ENCODE data around the gene CHN1. TPM values are rescaled to one million over a fixed set of nuclear protein-coding genes. Genes with fewer than 3 reads are reported as not detected.

The CHN1 gene
- total and polyA plus RNA-seq, 2 of the 8 experiments (the other 6 are each of a cell fraction or from before 2014, with no cell fraction given): 54.0 to 65.7 TPM

DNA sequence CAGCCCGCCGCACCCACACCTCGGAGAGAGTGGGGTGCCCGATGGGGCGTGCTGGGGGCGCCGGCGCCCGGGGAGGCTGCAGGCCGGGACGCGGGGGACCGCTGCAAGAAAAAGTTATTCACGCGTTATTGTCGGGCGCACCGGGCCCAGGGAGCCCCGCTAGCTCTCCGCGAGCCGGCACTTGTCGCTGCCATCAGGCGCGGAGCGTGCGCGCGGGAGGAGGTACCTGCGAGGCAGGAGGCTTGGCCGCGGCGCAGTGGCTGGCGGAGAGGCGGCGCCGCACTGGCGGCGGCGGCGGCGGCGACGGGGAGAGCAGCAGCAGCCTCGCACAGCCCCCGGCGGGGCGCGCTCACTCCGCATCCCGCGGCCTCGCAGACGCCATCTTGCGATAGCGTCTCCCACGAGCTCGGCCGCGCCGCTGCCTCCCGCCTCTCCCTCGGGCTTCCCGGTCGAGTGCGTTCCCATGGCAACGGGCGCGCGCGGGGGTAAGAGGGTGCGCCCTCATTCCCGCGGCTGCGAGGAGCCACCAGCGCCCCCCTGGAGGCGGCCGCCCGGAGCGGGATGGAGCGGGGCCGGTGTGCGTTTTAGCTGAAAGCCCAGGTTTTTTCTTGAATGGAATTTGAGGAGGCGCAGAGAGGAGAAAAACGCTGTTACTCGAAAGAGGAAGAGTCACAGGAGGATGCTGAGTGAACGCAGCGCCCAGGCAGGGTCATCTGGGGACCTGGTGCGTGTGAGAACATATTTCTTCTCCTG is at the start of gene CHN1 (continued):
- no peak for TF ChIP-seq POU5F1 (IDR thresholded peaks at IDR 0.05; ENCODE audit: low read depth, low read length)
- no peak for TF ChIP-seq CHD2 (IDR thresholded peaks at IDR 0.05; ENCODE audit: low read length)
- TF ChIP-seq, protein P1, sequence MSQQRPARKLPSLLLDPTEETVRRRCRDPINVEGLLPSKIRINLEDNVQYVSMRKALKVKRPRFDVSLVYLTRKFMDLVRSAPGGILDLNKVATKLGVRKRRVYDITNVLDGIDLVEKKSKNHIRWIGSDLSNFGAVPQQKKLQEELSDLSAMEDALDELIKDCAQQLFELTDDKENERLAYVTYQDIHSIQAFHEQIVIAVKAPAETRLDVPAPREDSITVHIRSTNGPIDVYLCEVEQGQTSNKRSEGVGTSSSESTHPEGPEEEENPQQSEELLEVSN (IDR thresholded peaks at IDR 0.05): 0 out of 2 replicates have a peak, but pooled peaks have one; percentile 29
- peak; percentile 69 to 86 for TF ChIP-seq POLR2A (IDR thresholded peaks at IDR 0.05; ENCODE audit: control extremely low read depth in 1 of 2, low read depth in 2 of 2, low read length in 2 of 2)
- TF ChIP-seq, protein P2, sequence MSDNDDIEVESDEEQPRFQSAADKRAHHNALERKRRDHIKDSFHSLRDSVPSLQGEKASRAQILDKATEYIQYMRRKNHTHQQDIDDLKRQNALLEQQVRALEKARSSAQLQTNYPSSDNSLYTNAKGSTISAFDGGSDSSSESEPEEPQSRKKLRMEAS (IDR thresholded peaks at IDR 0.05): peak; percentile 59; the same call in 1 of the 2 replicates
- no peak for TF ChIP-seq SUZ12 (IDR thresholded peaks at IDR 0.05; ENCODE audit: low read length)
- peak; percentile 74 for TF ChIP-seq KDM4A (IDR thresholded peaks at IDR 0.05; ENCODE audit: low read depth, low read length, severe bottlenecking)
- TF ChIP-seq HDAC2 (IDR thresholded peaks at IDR 0.05; ENCODE audit: borderline replicate concordance in 1 of 2, low read depth in 2 of 2, low read length in 2 of 2): peak in 1 of 2 experiments; percentile 82; a peak in 1 of 4 replicates
- TF ChIP-seq NRF1 (IDR thresholded peaks at IDR 0.05; ENCODE audit: low read depth, low read length): no peak
- TF ChIP-seq SIX5 (IDR thresholded peaks at IDR 0.05; ENCODE audit: low read depth, low read length): no peak
- TF ChIP-seq PHF8 (conservative IDR thresholded peaks at IDR 0.05; ENCODE audit: low read depth, low read length): peak; percentile 88
- peak; percentile 68 for TF ChIP-seq TAF7 (optimal IDR thresholded peaks at IDR 0.05; ENCODE audit: borderline replicate concordance, low read depth, low read length)
- TF ChIP-seq RFX5 (IDR thresholded peaks at IDR 0.05; ENCODE audit: borderline replicate concordance, low read depth, low read length): no peak
- TF ChIP-seq ASH2L (IDR thresholded peaks at IDR 0.05; ENCODE audit: low read length): peak; percentile 99
- TF ChIP-seq YY1 (IDR thresholded peaks at IDR 0.05; ENCODE audit: low read depth, low read length): peak; percentile 91
- TF ChIP-seq, protein P3, sequence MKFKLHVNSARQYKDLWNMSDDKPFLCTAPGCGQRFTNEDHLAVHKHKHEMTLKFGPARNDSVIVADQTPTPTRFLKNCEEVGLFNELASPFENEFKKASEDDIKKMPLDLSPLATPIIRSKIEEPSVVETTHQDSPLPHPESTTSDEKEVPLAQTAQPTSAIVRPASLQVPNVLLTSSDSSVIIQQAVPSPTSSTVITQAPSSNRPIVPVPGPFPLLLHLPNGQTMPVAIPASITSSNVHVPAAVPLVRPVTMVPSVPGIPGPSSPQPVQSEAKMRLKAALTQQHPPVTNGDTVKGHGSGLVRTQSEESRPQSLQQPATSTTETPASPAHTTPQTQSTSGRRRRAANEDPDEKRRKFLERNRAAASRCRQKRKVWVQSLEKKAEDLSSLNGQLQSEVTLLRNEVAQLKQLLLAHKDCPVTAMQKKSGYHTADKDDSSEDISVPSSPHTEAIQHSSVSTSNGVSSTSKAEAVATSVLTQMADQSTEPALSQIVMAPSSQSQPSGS (IDR thresholded peaks at IDR 0.05; ENCODE audit: low read length): no peak
- peak; percentile 63; the same call in 1 of the 2 replicates for TF ChIP-seq POLR2AphosphoS5 (IDR thresholded peaks at IDR 0.05; ENCODE audit: low read depth, low read length)

Data from H1 (cell line).